Muscle of back (tissue), 13 donors: Measurements from ENCODE around the gene HDAC7. TPM values are rescaled to one million over a fixed set of nuclear protein-coding genes. Genes with fewer than 3 reads are reported as not detected.

Experiments
- DNase-seq, 3 donors: peaks; one replicate each; pipeline versions ENCODE4 v3.0.0 to v3.0.0-alpha.2; 2013
- long read RNA-seq, 9 donors: transcript quantifications; one replicate each; lab custom pipeline, GENCODE V29; 2026
- polyA plus RNA-seq, 10 donors: library from polyadenylated mRNA; unstranded; fragments of 120-200 nt; gene quantifications; one replicate each; pipeline ENCODE4 v1.2.1, GENCODE V29; 2013; ENCODE audit not compliant: insufficient read length in 10 of 10

The HDAC7 gene
- 10 to 100 TPM; 51.6 to 87.4 (median 59.9) TPM for polyA plus RNA-seq
- long read RNA-seq, donor 1, partial matches to known transcripts: 10 of 12 reads
- long read RNA-seq, donor 1, other reads (novel, unspliced or antisense): 0 of 12 reads
- long read RNA-seq, donor 2, full-length matches to known transcripts: 2 of 2 reads
- long read RNA-seq, donor 2, partial matches to known transcripts: 0 of 2 reads
- long read RNA-seq, donor 2, other reads (novel, unspliced or antisense): 0 of 2 reads
- long read RNA-seq, donor 3: 0 reads
- long read RNA-seq, donor 4, partial matches to known transcripts: 6 of 7 reads
- long read RNA-seq, donor 4, other reads (novel, unspliced or antisense): 0 of 7 reads
- long read RNA-seq, donor 5, partial matches to known transcripts: 6 of 7 reads
- long read RNA-seq, donor 5, other reads (novel, unspliced or antisense): 0 of 7 reads
- long read RNA-seq, donor 6, full-length matches to known transcripts: 2 of 20 reads
- long read RNA-seq, donor 6, partial matches to known transcripts: 18 of 20 reads
- long read RNA-seq, donor 6, other reads (novel, unspliced or antisense): 0 of 20 reads
- long read RNA-seq, donor 7, partial matches to known transcripts: 9 of 9 reads
- long read RNA-seq, donor 7, other reads (novel, unspliced or antisense): 0 of 9 reads
- long read RNA-seq, donor 8, partial matches to known transcripts: 6 of 6 reads
- long read RNA-seq, donor 8, other reads (novel, unspliced or antisense): 0 of 6 reads
- long read RNA-seq, donor 9: 0 reads

- peak; percentile 86 to 95 (median 94) for DNase-seq
Measured at GRCh38 chr12:47819896-47820630, at the start of gene HDAC7. TSS of gene HDAC7 (minus strand) at chr12:47819903. CDS start at chr12:47819785, 118 bp downstream.

GRCh38 chr12:47868552-47869031, 48.9 kb upstream of the HDAC7 start:
- DNase-seq: no peak

GRCh38 chr12:47868041-47868440, 48.3 kb upstream of the HDAC7 start:
- DNase-seq: no peak

GRCh38 chr12:47867495-47867941, 47.8 kb upstream of the HDAC7 start:
- DNase-seq: peak in 1 of 3 donors; percentile 82

- no peak for DNase-seq
Measured at GRCh38 chr12:47864646-47865235, 45.0 kb upstream of the HDAC7 start.

- DNase-seq: no peak
Measured at GRCh38 chr12:47863985-47864384, 44.3 kb upstream of the HDAC7 start.

- no peak for DNase-seq
Measured at GRCh38 chr12:47863467-47863866, 43.8 kb upstream of the HDAC7 start.

GRCh38 chr12:47862881-47863280, 43.2 kb upstream of the HDAC7 start:
- no peak for DNase-seq

- no peak for DNase-seq
Measured at GRCh38 chr12:47862167-47862750, 42.6 kb upstream of the HDAC7 start.

- no peak for DNase-seq
Measured at GRCh38 chr12:47860873-47861272, 41.2 kb upstream of the HDAC7 start.

- DNase-seq: no peak
Measured at GRCh38 chr12:47860279-47860841, 40.7 kb upstream of the HDAC7 start.

GRCh38 chr12:47858511-47859266, 39.0 kb upstream of the HDAC7 start:
- DNase-seq: no peak

GRCh38 chr12:47856721-47857575, 37.2 kb upstream of the HDAC7 start:
- DNase-seq: no peak

GRCh38 chr12:47856094-47856493, 36.4 kb upstream of the HDAC7 start:
- no peak for DNase-seq

- DNase-seq: no peak
Measured at GRCh38 chr12:47855502-47855901, 35.8 kb upstream of the HDAC7 start.

- no peak for DNase-seq
Measured at GRCh38 chr12:47854531-47854930, 34.8 kb upstream of the HDAC7 start.

GRCh38 chr12:47852096-47852571, 32.4 kb upstream of the HDAC7 start:
- peak in 1 of 3 donors; percentile 84 for DNase-seq

GRCh38 chr12:47851303-47851952, 31.7 kb upstream of the HDAC7 start:
- DNase-seq: no peak
